ENCODE data around the gene UST. TPM values are rescaled to one million over a fixed set of nuclear protein-coding genes. Genes with fewer than 3 reads are reported as not detected.

Gene UST
- total RNA-seq, 1 donor from 2014 or later: 33.3 TPM

GRCh38 chr6:148800536-148800935 is 53.7 kb downstream of the UST start:
- H3K79me2 ChIP-seq (ENCODE audit: low read depth): peaks cover 98% of the 10 kb centered on the region
- H3K36me3 ChIP-seq: no peaks in the 10 kb centered on the region
- no peak for TF ChIP-seq EZH2 (IDR thresholded peaks at IDR 0.05)
- no peak for TF ChIP-seq CTCF (IDR thresholded peaks at IDR 0.05)
- no peak for TF ChIP-seq EZH2phosphoT487 (IDR thresholded peaks at IDR 0.05)
- no peak overlapping the region for H2AFZ ChIP-seq (replicated peaks)
- H3K4me1 ChIP-seq: peaks cover 15% of the 10 kb centered on the region
- H3K27me3 ChIP-seq: no peaks in the 10 kb centered on the region
- H3K4me2 ChIP-seq: no peak overlapping the region
- DNase-seq (ENCODE audit: low spot score): no peak
- H3K27ac ChIP-seq: no peak overlapping the region
- Mint-ChIP-seq H3K27ac (no peak overlapping the region), H3K4me3 (no peak overlapping the region), H3K27me3 (ENCODE audit: insufficient read depth, low read depth) (no peaks in the 10 kb centered on the region), H3K9me3 (peaks cover 22% of the 10 kb centered on the region), H3K4me1 (peaks cover 7% of the 10 kb centered on the region), H3K36me3 (peaks cover 17% of the 10 kb centered on the region)
- no peak overlapping the region for H3K4me3 ChIP-seq
- no peak overlapping the region for H3K9ac ChIP-seq
- H3F3A ChIP-seq (ENCODE audit: low read depth): no peaks in the 10 kb centered on the region
- H3K9me3 ChIP-seq (ENCODE audit: low read depth): no peaks in the 10 kb centered on the region
- H4K20me1 ChIP-seq (ENCODE audit: low read depth): peaks cover 4% of the 10 kb centered on the region

- H3F3A ChIP-seq (ENCODE audit: low read depth): no peaks in the 10 kb centered on the region
- H4K20me1 ChIP-seq (ENCODE audit: low read depth): no peaks in the 10 kb centered on the region
- H3K27ac ChIP-seq: no peak overlapping the region
- no peak overlapping the region for H3K9ac ChIP-seq
- H3K79me2 ChIP-seq (ENCODE audit: low read depth): peaks cover 98% of the 10 kb centered on the region
- no peak overlapping the region for H3K4me2 ChIP-seq
- peaks cover 19% of the 10 kb centered on the region for H3K4me1 ChIP-seq
- H3K27ac Mint-ChIP-seq: no peak overlapping the region
- H3K36me3 Mint-ChIP-seq: peaks cover 21% of the 10 kb centered on the region
- H3K27me3 ChIP-seq: no peaks in the 10 kb centered on the region
- H3K9me3 Mint-ChIP-seq: peaks cover 22% of the 10 kb centered on the region
- no peak overlapping the region for H2AFZ ChIP-seq (replicated peaks)
- H3K4me1 Mint-ChIP-seq: peaks cover 12% of the 10 kb centered on the region
- no peak for DNase-seq (ENCODE audit: low spot score)
- peaks cover 2% of the 10 kb centered on the region for H3K27me3 Mint-ChIP-seq (ENCODE audit: insufficient read depth, low read depth)
- no peaks in the 10 kb centered on the region for H3K36me3 ChIP-seq
- H3K9me3 ChIP-seq (ENCODE audit: low read depth): no peaks in the 10 kb centered on the region
- H3K4me3 Mint-ChIP-seq: no peak overlapping the region
- H3K4me3 ChIP-seq: no peak overlapping the region
- TF ChIP-seq EZH2phosphoT487 (IDR thresholded peaks at IDR 0.05): no peak
- no peak for TF ChIP-seq EZH2 (IDR thresholded peaks at IDR 0.05)
- TF ChIP-seq CTCF (IDR thresholded peaks at IDR 0.05): no peak
Measured at GRCh38 chr6:148803979-148804378, 57.1 kb downstream of the UST start.

DNA sequence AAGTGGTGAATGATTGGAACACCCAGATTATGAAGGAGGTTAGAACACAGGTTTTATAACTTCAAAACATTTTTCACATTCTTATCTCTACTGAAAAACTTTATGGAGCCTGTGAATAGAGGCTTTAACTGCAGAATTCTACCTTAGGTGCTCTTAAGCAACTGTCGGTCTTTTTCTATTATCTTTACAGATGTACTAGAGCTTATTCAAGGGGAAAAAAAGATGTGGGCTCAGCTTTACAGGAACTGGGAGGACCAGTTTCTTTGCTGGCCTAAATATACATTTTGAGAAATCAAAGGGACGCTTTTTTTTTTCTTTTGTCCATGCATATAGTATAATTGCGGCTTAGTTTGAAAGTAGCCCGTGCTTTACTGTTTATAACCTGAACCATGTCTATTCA is 58.9 kb downstream of the UST start:
- Histone ChIP-seq H4K20me1 (ENCODE audit: low read depth) (no peaks in the 10 kb centered on the region), H3K9ac (no peak overlapping the region), H3K4me3 (no peak overlapping the region), H3K4me2 (no peak overlapping the region), H3K9me3 (ENCODE audit: low read depth) (no peaks in the 10 kb centered on the region), H3K36me3 (no peaks in the 10 kb centered on the region), H3K27ac (no peak overlapping the region), H2AFZ (replicated peaks) (no peak overlapping the region), H3K27me3 (no peaks in the 10 kb centered on the region), H3K4me1 (peaks cover 19% of the 10 kb centered on the region), H3K79me2 (ENCODE audit: low read depth) (peaks cover 98% of the 10 kb centered on the region), H3F3A (ENCODE audit: low read depth) (no peaks in the 10 kb centered on the region)
- no peak for DNase-seq (ENCODE audit: low spot score)
- Mint-ChIP-seq H3K9me3 (peaks cover 10% of the 10 kb centered on the region), H3K4me1 (peaks cover 12% of the 10 kb centered on the region), H3K4me3 (no peak overlapping the region), H3K36me3 (peaks cover 14% of the 10 kb centered on the region), H3K27me3 (ENCODE audit: insufficient read depth, low read depth) (peaks cover 2% of the 10 kb centered on the region), H3K27ac (no peak overlapping the region)
- no peak for TF ChIP-seq CTCF (IDR thresholded peaks at IDR 0.05)
- TF ChIP-seq EZH2 (IDR thresholded peaks at IDR 0.05): no peak
- no peak for TF ChIP-seq EZH2phosphoT487 (IDR thresholded peaks at IDR 0.05)
